GM18519 (cell line): ENCODE results near the gene HTT.

Source experiments
- ATAC-seq: cut with Tn5 transposase; IDR thresholded peaks from one replicate; pipeline ENCODE4 v1.9.1; 2021; ENCODE audit warnings: mild to moderate bottlenecking, moderate library complexity; ENCODE audit not compliant: unreplicated experiment, low FRiP score

Gene HTT

DNA sequence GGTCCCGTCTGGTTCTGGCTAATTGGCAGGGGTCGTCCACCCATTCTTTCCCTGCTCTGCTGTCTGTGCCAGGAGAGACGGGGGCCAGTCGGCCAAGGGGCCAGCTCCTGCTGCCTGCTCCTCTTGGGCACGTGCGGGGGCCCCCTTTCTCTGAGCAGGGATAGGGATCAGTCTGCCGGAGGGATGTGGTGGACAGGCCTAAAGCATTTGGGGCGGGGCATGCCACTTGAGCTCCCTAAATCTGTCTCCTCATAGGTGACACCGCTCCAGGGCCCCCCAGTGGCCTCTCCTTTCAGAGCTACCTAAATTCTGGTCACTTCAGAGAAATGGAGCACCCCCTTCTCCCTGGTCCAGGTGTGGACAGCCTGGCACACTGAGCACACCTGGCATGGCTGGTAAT is 170.3 kb downstream of the HTT start:
- no peak for ATAC-seq

DNA sequence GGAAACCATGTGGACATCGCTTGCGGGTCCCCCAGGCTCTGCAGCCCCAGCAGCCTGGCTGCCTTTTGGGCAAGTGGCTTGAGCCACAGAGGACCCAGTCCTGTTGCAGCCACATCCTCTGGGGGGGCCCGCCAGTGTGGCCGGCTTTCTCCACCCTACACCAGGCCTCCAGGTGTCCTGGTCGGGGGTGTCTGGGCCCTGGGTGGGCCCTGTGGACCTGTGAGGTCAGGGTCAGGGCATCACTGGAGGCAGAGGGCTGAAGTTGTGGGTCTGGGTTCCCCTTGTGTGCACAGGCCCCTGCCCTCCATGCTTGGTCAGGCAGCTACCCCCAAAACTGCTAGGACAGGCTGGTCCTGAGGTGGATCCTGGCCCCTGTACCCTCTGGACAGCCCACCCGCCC is 171.2 kb downstream of the HTT start:
- ATAC-seq, result no peak

DNA sequence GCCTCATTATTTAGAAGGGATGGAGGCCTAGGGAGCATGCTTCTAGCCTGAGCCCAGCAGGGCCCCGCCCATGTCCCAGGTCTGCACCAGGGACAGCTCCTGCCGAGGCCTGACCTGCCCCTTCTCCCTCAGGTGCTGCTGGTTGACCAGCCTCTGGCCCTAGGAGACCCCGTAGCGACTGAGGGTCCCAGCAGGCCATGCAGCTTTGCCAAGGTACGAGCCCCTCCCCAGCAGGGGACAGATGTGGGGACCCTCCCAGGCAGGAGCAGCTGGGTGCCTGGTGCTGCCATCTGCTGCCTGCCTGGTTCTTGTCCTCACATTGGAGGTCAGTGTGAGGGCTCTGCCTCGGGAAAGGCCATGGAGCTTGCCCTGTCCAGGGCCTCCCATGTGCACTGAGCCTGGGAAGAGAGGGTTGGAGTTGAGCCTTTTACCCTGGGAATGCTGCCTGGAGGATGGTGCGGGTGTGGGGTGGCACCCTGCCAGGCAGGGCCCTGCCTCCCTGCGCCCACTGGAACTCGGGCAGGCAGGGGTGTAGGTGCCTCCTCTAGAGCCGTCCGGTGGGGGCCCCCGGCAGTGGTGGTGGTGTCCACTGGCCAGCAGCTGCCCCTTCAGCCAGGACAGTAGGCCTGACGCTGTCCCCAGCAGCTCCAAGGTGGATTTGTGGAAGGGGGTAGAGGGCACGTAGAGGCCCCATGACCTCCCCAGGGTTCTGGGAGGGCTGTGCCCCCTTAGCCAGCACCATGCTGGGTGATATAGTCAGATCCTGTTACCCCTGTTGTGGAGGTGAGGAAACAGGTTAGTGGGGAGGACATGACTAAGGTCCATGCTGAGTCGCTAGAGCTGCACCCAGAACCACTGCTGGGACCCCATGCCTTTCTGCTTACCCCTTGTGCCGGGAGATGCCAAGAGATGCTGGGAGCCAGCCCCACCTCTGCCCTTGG is 172.2 kb downstream of the HTT start:
- ATAC-seq, result no peak

DNA sequence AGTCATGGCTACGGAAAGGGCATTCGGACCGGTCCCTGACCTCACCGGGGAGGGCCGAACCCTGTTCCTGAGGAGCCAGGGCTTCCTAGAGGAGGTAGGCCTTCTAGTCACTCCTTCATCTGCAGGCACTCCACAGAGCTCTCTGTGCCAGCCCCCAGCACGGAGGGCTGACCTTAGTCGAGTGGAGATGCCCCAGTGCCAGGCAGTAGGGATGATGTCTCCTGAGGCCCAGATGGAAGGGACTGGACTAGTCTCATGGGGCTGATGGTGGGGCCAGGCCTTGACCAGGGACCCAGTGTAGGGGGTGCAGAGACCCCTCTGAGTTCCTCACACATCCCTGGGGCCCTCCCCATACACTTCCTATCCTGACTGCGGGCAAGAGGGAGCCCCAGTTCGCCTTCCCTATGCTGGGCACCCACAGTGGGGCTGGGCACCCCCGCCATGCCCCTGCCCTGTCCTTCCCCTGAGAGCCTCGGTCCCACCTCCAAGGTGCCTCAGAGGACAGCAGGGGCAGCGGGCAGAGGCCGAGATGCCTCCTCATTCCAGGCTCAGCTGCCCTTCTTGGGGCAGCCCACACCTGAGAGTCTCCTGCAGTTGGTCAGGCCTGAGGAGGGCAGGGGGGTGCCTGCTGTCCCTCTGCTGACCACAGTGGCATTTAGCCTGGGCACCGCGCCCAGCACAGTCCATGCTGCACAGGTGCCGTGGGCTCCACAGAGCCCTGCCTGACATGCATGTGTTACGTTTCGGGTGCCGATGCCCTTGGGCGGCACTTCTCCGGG is 173.1 kb downstream of the HTT start:
- ATAC-seq, result no peak

DNA sequence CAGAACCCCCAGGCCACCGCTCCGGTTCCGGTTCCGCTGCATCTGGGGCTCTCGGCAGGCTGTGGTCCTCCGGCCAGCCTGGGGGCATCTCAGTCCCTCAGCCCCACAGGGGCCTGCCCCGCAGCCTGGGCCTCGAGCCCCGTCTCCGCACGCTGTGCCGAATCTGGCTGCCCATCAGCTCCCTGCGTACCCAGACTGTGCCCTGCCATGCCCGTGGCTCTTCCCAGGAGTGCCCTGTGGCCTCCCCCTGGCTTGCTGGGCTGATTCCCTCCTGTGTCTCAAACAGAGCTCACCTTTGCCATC is 173.6 kb downstream of the HTT start:
- ATAC-seq, result no peak

DNA sequence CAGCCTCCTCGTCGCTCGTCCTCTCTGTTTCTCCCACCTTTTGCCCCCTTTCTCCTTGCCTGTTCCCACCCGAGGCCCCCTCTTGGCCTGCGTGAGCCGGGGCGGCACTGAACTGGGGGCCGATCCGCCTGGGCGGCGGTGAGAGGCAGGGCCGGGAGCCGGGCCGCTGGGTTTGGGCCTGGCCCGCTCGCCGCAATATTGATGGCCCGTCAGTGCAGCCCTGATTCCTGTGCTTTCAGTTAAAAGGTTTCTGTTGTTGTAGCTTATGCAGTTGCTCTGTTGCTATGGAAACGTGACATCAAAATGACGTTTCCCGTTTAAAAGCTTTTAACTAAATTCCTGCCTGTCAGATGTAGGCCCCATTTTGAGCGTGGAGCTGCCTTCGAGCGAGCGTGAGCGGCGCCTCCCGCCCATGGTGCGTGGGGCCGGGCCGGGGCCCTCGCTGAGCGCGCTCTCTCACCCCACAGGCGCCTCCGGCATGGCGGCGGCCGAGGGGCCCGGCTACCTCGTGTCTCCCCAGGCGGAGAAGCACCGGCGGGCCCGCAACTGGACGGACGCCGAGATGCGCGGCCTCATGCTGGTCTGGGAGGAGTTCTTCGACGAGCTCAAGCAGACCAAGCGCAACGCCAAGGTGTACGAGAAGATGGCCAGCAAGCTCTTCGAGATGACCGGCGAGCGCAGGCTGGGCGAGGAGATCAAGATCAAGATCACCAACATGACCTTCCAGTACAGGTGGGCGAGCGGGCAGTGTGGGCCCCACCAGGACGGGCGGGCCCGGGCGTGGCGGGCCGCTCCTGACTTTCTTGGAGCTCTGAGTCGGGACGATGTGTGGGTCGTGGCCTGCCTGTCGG is 174.6 kb downstream of the HTT start, which contains the start of gene MSANTD1:
TSS of gene MSANTD1 (plus strand) at position 349 of the 851 bp plus-strand sequence. CDS start at position 413, 64 bp downstream.
- no peak for ATAC-seq

DNA sequence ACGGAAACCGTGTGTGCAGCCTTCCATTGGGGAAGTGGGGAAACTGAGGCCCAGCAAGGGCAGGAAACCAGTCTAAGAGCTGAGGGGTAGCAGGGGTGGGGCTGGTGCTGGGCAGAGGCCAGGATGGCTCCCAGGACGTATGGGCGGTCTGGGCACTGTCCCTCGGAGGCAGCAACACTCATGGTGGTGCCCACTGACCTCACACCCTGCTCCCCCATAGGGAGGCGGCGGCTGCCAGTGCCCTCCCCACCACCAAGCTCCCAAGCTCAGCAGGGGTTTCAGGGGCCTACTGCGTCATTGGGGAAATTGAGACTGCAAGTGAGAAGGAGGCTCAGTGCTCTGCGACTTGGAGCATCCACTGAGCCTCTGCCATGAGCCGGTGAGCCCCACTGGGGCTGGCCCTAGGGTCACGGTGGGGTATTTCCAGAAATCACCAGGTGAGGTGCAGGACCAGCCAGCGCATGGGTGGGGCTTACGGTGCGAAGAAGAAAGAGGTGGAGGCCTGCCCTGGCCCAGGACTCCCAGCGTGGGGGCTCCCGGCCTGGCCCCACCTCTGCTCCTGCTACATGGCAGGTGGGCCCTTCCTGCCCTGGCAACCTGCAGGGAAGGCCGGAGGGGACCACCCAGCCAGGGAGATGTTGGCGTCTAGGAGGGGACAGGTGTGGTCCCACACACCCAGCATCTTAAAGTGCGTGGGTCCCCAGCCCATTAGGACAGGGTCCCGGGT is 175.4 kb downstream of the HTT start:
- no peak for ATAC-seq

DNA sequence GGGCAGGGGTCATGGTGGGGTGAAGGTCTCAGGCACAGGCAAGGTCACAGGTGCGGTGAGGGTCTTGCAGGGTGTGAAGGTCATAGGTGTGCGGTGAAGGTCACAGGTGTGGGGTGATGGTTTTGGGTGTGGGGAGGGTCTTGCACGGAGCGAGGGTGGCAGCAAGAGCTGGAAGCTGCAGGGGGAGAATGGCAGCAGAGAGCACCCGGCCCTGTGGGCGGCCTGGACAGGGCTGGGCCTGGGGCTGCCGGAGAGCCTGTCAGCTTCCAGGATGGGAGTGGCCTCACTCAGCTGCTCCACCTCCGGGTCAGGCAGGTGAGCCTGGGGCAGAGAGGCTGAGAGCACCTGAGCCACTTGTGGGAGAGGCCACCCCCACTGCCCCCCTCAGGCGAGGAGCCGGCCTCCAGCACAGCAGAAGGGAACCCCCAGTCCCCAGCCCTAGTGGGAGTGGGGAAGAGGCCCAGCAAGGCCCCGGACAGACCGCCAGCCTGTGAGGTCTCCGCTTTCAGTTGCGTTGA is 176.0 kb downstream of the HTT start:
- no peak for ATAC-seq

DNA sequence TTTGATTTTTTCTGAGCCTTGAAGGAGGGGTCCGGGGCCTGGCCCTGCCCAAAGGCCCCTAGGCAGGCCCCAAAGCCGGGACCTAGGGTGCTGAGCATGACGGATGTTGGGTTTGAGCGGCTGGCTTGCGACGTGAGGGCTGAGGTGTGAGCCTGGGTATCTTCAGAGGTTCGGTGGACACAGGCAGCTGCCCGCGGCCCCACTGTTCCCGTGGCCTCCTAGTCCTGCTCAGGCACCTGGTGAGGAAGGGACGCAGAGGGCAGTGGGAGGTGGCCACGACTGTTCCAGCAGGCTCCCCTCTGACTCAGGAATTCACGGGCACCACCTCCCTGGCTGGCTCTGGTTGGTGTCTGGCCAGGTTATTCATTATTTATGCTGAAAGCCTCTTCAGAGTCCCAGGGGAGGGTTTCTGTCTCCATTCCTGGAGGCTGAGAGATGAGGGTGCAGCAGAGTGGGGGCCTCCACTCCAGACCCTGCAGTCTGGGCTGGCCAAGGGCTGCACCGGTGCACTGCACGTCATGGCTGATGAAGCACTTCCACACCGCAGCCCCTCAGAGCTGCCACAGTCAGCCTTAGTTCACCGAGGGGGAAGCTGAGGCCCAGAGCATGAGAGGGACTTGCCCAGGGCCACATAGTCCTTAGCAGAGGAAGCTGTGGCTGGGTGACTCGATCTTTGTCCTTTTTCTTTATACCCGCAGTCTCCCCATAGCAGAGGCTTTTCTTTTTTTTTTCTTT is 176.6 kb downstream of the HTT start:
- ATAC-seq, result no peak

DNA sequence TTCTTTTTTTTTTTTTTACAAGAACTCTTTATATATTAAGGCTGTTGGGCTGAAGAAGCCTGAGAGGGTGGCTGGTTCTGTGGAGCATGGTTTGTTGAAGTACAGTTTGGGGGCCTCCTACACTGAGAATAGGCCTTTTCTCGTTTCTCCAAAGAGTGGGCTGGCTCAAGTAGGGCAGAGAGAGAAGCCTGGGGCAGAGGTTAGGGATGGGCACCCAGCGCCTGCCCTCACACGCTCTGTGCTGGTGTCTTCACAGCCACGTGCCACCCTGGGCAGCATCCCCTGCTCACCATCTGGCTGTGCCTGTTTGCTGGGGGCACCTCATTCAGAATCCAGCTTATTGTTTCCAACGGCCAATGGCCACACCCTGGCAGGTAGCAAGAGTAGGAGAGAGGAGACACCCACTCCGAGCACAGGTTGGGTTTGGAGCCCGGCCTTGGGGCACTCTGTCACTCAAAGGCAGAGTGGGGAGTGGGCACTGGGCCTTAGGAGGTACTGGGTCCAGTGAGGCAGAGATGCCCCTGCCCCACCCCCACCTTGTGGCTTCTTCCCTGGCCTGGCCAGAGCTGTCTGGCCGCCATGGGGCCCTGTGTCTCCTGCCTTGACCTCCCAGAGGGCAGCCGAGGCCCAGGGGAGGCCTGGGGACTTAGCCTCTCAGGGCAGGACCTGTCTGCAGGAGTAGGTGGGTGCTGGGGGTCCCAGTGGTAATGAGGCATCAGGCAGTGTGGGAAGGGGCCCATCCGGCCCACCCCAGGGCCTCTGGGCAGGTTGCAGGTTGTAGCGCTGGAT is 177.4 kb downstream of the HTT start:
- no peak for ATAC-seq

DNA sequence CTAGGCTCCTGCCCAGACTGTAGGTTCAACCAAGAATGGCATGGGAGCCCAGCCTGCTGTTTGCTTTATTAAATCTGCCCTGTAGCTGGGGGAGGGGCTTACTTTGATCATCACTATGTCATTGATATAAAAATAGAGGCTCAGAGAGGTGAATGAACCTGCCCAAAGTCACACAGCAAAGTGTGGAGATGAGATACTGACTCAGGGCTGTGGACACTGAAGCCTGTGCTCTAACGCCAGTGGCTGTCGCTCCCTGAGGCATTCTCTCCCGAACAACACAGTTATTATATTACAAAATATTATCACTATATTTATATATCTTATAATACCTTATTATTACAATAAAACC is 178.0 kb downstream of the HTT start:
- no peak for ATAC-seq

DNA sequence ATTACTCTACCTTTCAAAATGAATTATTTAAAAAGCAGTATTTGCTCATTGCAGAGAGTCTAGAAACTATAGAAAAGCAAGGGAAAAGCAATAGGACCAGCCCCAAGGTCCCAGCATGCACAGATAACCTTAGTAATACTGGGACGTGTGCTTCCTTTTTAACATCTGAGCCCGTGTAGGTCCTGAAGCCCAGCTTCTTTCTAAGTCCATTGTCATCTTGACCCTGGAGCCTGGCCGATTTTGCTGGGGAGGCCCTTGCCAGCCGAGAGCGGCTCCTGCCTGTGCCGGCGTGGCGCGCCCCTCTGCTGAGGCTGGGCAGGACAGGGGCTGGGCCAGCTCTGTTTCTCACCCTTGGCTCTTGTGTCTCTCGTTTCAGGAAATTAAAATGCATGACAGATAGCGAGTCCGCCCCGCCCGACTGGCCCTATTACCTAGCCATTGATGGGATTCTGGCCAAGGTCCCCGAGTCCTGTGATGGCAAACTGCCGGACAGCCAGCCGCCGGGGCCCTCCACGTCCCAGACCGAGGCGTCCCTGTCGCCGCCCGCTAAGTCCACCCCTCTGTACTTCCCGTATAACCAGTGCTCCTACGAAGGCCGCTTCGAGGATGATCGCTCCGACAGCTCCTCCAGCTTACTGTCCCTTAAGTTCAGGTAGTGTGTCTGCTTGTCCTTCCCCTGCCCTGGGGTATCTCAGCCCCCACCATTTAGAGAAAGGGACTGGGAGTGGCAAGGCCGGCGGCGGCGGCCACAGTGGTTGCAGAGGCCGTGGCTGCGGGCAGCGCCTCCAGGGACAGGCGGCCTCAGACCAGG is 178.6 kb downstream of the HTT start:
- no peak for ATAC-seq

DNA sequence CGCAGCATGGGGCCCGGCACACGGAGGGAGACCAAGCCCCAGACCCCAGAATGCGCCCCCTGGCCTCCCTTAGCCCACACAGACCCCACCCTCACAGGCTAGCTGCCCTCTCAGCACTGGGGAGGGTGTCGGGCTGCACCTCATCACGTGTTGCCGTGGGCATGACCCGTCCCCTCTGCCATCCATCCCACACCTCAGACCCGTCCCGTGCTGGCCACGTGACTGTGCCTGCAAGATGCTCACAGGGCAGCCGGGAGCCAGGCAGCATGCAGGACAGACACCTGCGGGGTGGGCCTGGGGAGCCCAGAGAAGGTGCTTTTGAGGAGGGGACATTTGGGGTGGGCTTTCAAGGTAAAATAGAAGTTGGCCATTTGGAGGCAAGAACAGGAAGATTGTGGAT is 179.3 kb downstream of the HTT start:
- no peak for ATAC-seq

DNA sequence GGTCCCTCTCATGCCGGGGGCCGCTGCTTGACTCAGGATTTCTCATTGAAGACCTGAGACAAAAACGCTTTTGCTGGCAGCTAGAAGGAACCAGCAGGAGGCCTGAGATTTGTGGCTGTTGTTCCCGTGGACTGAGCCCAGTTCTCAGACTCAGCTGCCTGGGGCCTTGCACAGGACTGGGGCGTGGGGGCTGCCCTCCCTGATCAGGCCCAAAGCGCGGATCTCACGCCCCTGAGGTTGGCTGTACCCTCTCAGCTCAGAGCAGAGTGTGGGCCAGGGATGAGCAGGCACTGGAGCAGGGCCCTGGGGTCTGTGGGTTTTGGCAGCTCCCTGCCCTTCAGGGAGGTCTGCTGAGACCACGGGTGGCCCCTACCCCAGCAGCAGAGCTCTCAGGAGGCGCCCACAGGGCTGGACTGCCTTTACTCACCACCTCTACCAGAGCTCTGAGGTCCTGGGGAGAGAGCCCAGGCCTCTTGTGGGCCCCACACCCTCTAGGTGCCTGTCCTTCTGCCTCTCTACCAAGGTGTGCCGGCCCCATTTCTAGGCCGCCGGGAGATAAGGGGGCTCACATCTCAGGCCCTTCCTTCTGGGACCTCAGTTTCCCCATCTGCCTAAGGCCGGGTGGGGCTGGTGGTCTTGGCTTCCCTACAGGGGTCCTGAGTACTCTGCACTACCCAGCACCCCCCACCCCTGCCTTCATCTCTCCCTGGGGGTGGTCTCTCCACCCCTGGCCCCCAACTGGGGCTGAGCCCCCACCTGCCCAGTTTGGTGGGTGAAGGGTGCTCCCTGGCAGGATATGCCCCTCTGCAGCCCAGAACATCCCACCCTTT is 180.0 kb downstream of the HTT start:
- no peak for ATAC-seq

DNA sequence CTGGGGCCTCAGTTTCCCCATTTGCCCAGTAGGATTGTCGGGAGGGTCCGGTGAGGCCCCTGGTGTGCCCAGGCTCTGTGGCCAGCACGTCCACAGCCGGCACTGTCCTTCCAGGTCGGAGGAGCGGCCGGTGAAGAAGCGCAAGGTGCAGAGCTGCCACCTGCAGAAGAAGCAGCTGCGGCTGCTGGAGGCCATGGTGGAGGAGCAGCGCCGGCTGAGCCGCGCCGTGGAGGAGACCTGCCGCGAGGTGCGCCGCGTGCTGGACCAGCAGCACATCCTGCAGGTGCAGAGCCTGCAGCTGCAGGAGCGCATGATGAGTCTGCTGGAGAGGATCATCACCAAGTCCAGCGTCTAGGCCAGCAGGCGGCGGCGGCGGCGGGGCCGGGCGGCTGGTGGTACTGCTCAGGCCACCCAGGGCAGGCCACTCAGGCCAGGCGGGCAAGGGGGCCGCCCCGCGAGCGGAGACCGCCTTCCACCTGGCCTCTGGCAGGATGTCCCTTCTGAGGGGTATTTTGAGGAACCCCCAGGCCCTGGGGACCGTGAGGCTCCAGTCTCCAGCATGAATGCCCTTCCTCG is 181.2 kb downstream of the HTT start:
- ATAC-seq, result no peak

DNA sequence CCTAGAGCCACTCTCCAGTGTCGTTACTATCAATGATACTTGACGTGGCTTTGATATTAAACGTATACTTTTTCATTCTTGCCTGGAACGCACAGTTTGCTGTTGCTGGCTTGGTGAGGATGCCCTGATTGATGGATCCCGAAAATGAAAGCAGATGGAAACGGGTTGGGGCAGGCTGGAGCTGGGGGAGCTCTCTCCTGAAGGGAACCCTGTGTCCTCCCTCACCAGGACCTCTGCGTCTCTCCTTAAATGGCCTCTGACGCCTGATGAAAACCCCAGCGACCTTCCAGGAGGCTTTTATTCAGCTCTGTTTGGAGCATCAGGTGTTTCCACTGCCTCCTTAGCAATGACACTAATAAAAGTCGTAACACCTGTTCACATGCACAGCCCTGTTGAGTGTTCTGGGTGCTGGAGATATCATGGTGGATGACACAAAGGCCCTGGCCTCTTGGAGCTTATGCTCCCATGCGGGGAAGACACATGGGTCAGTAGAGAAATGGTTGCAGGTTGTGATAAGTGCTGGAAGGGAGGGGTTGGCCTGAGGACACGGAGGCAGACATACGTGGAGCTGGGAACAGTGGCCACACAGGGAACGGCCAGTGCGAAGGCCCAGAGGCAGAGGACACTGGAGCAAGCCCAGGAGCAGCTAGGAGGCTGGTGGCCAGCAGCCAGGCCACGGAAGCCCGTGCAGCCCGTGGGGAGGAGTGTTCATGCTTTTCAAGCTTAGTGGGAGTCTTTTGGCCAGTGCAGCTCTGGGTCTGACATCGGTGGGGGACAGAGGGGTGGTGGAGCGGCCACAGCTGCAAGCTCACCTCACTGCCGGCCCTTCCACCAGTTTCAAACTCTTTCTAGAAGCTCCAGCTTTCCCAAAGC is 182.0 kb downstream of the HTT start:
- ATAC-seq, result no peak
